Esophagus squamous epithelium (tissue), 4 donors: ENCODE data around the gene PAPLN.

Experiments
- POLR2A ChIP-seq, 4 donors: fragments of 450-650 bp; IDR thresholded peaks; one replicate each; pipeline ENCODE4 v1.6.1; 2017; ENCODE audit warnings: antibody characterized with exemption in 4 of 4, mild to moderate bottlenecking in 4 of 4, moderate library complexity in 3 of 4
- TF ChIP-seq, protein P1 (sequence below), 6 experiments: fragments of 450-650 bp in 4 of 6; fragments of 200-600 bp in 2 of 6; sonication (generic) in 2 of 6; IDR thresholded peaks; one replicate each; pipeline ENCODE4 v1.5.1; 2016 to 2019; ENCODE audit warnings: antibody characterized with exemption in 6 of 6, mild to moderate bottlenecking in 4 of 6, moderate library complexity in 4 of 6

DNA sequence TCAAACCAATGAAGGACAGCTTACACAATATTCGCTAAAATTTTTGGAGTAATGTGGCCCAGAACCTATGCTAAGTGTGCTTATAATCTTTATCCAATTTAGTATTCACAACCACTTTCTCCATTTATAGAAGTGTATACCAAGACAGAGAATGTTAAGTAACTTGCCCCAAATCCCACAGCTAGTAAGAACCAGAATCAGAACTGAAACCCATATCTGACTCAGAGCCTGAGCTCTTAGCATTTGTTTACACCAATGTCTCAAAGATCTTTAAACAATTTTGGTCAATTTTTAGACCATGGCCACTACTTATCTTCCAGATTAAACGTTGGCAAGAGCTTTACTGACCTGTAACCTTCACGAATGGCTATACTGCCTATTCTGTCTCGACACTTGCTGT lies 53.0 kb downstream of the PAPLN start:
- TF ChIP-seq, protein P1, sequence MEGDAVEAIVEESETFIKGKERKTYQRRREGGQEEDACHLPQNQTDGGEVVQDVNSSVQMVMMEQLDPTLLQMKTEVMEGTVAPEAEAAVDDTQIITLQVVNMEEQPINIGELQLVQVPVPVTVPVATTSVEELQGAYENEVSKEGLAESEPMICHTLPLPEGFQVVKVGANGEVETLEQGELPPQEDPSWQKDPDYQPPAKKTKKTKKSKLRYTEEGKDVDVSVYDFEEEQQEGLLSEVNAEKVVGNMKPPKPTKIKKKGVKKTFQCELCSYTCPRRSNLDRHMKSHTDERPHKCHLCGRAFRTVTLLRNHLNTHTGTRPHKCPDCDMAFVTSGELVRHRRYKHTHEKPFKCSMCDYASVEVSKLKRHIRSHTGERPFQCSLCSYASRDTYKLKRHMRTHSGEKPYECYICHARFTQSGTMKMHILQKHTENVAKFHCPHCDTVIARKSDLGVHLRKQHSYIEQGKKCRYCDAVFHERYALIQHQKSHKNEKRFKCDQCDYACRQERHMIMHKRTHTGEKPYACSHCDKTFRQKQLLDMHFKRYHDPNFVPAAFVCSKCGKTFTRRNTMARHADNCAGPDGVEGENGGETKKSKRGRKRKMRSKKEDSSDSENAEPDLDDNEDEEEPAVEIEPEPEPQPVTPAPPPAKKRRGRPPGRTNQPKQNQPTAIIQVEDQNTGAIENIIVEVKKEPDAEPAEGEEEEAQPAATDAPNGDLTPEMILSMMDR (IDR thresholded peaks at IDR 0.05) = no peak
- TF ChIP-seq POLR2A (IDR thresholded peaks at IDR 0.05) = no peak
